ENCODE results near the gene CRACR2A.

CRACR2A gene

GRCh38 chr12:3752741-3753486 lies at the start of gene CRACR2A:
Gene CRACR2A, minus strand, starts transcription at chr12:3753109. Its CDS starts 56,110 bp downstream, at chr12:3696999.
- DNase-seq (ENCODE audit: low read depth) = peak; percentile 56

GRCh38 chr12:3797531-3798048 lies 44.7 kb upstream of the CRACR2A start:
- DNase-seq (ENCODE audit: low read depth) = no peak

GRCh38 chr12:3795492-3796133 lies 42.7 kb upstream of the CRACR2A start:
- no peak for DNase-seq (ENCODE audit: low read depth)

- DNase-seq (ENCODE audit: low read depth) = no peak
Observed at GRCh38 chr12:3795066-3795465, 42.2 kb upstream of the CRACR2A start.

GRCh38 chr12:3792623-3793288 lies 39.8 kb upstream of the CRACR2A start:
- no peak for DNase-seq (ENCODE audit: low read depth)

GRCh38 chr12:3791256-3791874 lies 38.5 kb upstream of the CRACR2A start:
- DNase-seq (ENCODE audit: low read depth) = no peak

- DNase-seq (ENCODE audit: low read depth) = no peak
Observed at GRCh38 chr12:3790642-3791041, 37.7 kb upstream of the CRACR2A start.

GRCh38 chr12:3789838-3790237 lies 36.9 kb upstream of the CRACR2A start:
- DNase-seq (ENCODE audit: low read depth) = no peak

- DNase-seq (ENCODE audit: low read depth) = peak; percentile 34
Observed at GRCh38 chr12:3777206-3777809, 24.4 kb upstream of the CRACR2A start.

- no peak for DNase-seq (ENCODE audit: low read depth)
Observed at GRCh38 chr12:3775385-3776035, 22.6 kb upstream of the CRACR2A start.

- peak; percentile 20 for DNase-seq (ENCODE audit: low read depth)
Observed at GRCh38 chr12:3772380-3772779, 19.5 kb upstream of the CRACR2A start.

- DNase-seq (ENCODE audit: low read depth) = no peak
Observed at GRCh38 chr12:3771853-3772252, 18.9 kb upstream of the CRACR2A start.

- peak; percentile 74 for DNase-seq (ENCODE audit: low read depth)
Observed at GRCh38 chr12:3770891-3771290, 18.0 kb upstream of the CRACR2A start.

GRCh38 chr12:3768911-3769447 lies 16.1 kb upstream of the CRACR2A start:
- no peak for DNase-seq (ENCODE audit: low read depth)

GRCh38 chr12:3761116-3761735 lies 8.3 kb upstream of the CRACR2A start:
- DNase-seq (ENCODE audit: low read depth) = no peak

GRCh38 chr12:3759878-3760277 lies 7.0 kb upstream of the CRACR2A start:
- no peak for DNase-seq (ENCODE audit: low read depth)

GRCh38 chr12:3757261-3757660 lies 4.4 kb upstream of the CRACR2A start:
- no peak for DNase-seq (ENCODE audit: low read depth)

- DNase-seq (ENCODE audit: low read depth) = no peak
Observed at GRCh38 chr12:3755898-3756297, 3.0 kb upstream of the CRACR2A start.

GRCh38 chr12:3753544-3754284 lies 805 bp upstream of the CRACR2A start:
- DNase-seq (ENCODE audit: low read depth) = no peak

Data from HS-27A (cell line).